ENCODE measurements around the gene RSPH3. TPM values are rescaled to one million over a fixed set of nuclear protein-coding genes. Genes with fewer than 3 reads are reported as not detected.
A peak's percentile ranks its signal among the peaks of the same experiment; 100 is the strongest.

RSPH3 gene, protein sequence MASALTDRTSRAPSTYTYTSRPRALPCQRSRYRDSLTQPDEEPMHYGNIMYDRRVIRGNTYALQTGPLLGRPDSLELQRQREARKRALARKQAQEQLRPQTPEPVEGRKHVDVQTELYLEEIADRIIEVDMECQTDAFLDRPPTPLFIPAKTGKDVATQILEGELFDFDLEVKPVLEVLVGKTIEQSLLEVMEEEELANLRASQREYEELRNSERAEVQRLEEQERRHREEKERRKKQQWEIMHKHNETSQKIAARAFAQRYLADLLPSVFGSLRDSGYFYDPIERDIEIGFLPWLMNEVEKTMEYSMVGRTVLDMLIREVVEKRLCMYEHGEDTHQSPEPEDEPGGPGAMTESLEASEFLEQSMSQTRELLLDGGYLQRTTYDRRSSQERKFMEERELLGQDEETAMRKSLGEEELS
- 2.1 and 2.6 TPM in 2 replicates for polyA plus RNA-seq (2012; rRNA removed)
- polyA plus RNA-seq (2012; cell fraction: cytosol; rRNA removed): 2.5 and 2.7 TPM in 2 replicates
- polyA plus RNA-seq (2012; cell fraction: nucleus; rRNA removed): 2.9 and 4.1 TPM in 2 replicates

DNA sequence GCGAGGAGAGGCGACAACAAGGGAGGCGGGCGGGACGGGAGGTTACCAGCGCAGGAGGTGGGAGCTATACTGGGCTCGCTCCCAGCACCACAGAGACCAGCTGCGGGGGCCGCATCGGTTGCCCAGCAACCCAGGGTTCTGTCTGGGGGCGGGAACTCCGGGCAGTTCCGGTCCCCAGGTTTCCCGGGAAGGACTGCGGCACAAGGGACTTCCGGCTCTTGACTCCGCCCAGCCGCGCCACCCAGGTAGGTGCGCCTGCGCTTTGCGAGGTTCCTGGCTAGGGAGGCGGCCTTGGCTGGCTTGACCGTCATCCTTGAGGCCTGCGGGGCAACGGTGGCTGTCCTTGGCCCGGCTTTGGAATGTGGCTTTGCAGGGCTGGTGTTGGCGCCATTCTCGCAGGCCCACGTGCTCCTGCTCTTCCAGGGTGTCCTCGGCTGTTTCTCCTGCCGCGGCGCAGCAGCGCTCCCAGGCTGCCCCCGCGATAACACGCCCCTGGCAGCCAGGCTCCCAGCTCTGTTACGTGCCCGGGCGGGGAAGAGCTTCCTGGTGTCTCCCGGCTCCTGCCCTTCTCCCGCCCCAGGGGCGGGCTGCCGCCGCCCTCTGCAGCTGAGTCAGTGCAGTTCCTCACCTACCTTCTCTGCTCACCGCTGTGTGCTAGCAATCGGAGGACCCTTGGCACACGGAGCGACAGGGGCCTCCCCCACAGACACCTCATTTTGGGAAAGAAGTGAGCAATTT, at the start of gene RSPH3:
TSS of gene RSPH3 (minus strand) at position 537 of the 738 bp plus-strand sequence. CDS start 652 bp downstream, outside the sequence.
- H3K27me3 ChIP-seq (ENCODE audit: insufficient read depth): no peaks in the 10 kb centered on the region
- peak within 1 kb of the TSS; percentile 85 for H2AFZ ChIP-seq (ENCODE audit: low read depth)
- H3K4me1 ChIP-seq (ENCODE audit: control insufficient read depth in 1 of 2, insufficient read depth in 2 of 2, low read depth in 1 of 2, low read length in 1 of 2): peaks cover 0 to 6% of the 10 kb centered on the region in 2 experiments; a peak in 3 of 4 replicates
- CTCF ChIA-PET: interaction anchor here (1.1 to 2.5 kb wide), 10 partner anchors 9 to 785 kb away, joined by 3 to 7 read pairs (median 4); no protein-coding TSS in a partner anchor
- peak within 1 kb of the TSS; percentile 97 for H3K4me2 ChIP-seq
- H3K9me3 ChIP-seq: no peaks in the 10 kb centered on the region
- H3K79me2 ChIP-seq (ENCODE audit: insufficient read depth): peaks cover 8% of the 10 kb centered on the region; the same call in 1 of the 2 replicates
- H4K20me1 ChIP-seq (ENCODE audit: insufficient read depth): no peaks in the 10 kb centered on the region
- peak within 1 kb of the TSS; percentile 84 to 97 for H3K27ac ChIP-seq (ENCODE audit: low read depth in 2 of 2, low read length in 1 of 2)
- POLR2A ChIA-PET: interaction anchor here (0.8 to 1.5 kb wide), 5 partner anchors 9 to 274 kb away, joined by 3 to 4 read pairs (median 3); no protein-coding TSS in a partner anchor
- DNase-seq: peak; percentile 98
- no peaks in the 10 kb centered on the region for H3F3A ChIP-seq (replicated peaks; ENCODE audit: insufficient read depth)
- H3K4me3 ChIP-seq (ENCODE audit: low read depth in 2 of 2, low read length in 1 of 2): peak within 1 kb of the TSS; percentile 63 to 92
- H3K36me3 ChIP-seq (replicated peaks in 1 of 2; ENCODE audit: control insufficient read depth in 1 of 2, insufficient read depth in 2 of 2, low read length in 1 of 2): no peaks in the 10 kb centered on the region
- peak within 1 kb of the TSS; percentile 85 for H3K9ac ChIP-seq
- no peaks in the 10 kb centered on the region for H3K9me2 ChIP-seq
- WGBS (ENCODE audit: low lambda C conversion rate): under 1% methylated on average over 32 of the region's 50 CpGs
- peak; percentile 88 for TF ChIP-seq GABPA (IDR thresholded peaks at IDR 0.05; ENCODE audit: low read depth)
- TF ChIP-seq NRF1 (IDR thresholded peaks at IDR 0.05; ENCODE audit: low read depth, low read length): peak; percentile 91
- peak; percentile 11; the same call in 1 of the 2 replicates for TF ChIP-seq SMC3 (IDR thresholded peaks at IDR 0.05; ENCODE audit: low read depth, low read length)
- 0 out of 2 replicates have a peak, but pooled peaks have one; percentile 46 for TF ChIP-seq FOXJ3 (CRISPR knock-in tag; IDR thresholded peaks at IDR 0.05)
- TF ChIP-seq, protein P1, sequence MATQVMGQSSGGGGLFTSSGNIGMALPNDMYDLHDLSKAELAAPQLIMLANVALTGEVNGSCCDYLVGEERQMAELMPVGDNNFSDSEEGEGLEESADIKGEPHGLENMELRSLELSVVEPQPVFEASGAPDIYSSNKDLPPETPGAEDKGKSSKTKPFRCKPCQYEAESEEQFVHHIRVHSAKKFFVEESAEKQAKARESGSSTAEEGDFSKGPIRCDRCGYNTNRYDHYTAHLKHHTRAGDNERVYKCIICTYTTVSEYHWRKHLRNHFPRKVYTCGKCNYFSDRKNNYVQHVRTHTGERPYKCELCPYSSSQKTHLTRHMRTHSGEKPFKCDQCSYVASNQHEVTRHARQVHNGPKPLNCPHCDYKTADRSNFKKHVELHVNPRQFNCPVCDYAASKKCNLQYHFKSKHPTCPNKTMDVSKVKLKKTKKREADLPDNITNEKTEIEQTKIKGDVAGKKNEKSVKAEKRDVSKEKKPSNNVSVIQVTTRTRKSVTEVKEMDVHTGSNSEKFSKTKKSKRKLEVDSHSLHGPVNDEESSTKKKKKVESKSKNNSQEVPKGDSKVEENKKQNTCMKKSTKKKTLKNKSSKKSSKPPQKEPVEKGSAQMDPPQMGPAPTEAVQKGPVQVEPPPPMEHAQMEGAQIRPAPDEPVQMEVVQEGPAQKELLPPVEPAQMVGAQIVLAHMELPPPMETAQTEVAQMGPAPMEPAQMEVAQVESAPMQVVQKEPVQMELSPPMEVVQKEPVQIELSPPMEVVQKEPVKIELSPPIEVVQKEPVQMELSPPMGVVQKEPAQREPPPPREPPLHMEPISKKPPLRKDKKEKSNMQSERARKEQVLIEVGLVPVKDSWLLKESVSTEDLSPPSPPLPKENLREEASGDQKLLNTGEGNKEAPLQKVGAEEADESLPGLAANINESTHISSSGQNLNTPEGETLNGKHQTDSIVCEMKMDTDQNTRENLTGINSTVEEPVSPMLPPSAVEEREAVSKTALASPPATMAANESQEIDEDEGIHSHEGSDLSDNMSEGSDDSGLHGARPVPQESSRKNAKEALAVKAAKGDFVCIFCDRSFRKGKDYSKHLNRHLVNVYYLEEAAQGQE (IDR thresholded peaks at IDR 0.05; ENCODE audit: low read depth, low read length): peak; percentile 20; the same call in 1 of the 2 replicates
- TF ChIP-seq YY1 (IDR thresholded peaks at IDR 0.05; ENCODE audit: low read depth): peak; percentile 64; the same call in 1 of the 2 replicates
- TF ChIP-seq, protein P2, sequence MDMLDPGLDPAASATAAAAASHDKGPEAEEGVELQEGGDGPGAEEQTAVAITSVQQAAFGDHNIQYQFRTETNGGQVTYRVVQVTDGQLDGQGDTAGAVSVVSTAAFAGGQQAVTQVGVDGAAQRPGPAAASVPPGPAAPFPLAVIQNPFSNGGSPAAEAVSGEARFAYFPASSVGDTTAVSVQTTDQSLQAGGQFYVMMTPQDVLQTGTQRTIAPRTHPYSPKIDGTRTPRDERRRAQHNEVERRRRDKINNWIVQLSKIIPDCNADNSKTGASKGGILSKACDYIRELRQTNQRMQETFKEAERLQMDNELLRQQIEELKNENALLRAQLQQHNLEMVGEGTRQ (IDR thresholded peaks at IDR 0.05; ENCODE audit: borderline replicate concordance, low read depth, low read length): no peak
- TF ChIP-seq TEAD4 (IDR thresholded peaks at IDR 0.05; ENCODE audit: borderline replicate concordance, insufficient read depth): no peak
- no peak for TF ChIP-seq RXRA (IDR thresholded peaks at IDR 0.05; ENCODE audit: borderline replicate concordance, low read depth)
- no peak for TF ChIP-seq RCOR1 (IDR thresholded peaks at IDR 0.05; ENCODE audit: low read length)
- TF ChIP-seq, protein P3, sequence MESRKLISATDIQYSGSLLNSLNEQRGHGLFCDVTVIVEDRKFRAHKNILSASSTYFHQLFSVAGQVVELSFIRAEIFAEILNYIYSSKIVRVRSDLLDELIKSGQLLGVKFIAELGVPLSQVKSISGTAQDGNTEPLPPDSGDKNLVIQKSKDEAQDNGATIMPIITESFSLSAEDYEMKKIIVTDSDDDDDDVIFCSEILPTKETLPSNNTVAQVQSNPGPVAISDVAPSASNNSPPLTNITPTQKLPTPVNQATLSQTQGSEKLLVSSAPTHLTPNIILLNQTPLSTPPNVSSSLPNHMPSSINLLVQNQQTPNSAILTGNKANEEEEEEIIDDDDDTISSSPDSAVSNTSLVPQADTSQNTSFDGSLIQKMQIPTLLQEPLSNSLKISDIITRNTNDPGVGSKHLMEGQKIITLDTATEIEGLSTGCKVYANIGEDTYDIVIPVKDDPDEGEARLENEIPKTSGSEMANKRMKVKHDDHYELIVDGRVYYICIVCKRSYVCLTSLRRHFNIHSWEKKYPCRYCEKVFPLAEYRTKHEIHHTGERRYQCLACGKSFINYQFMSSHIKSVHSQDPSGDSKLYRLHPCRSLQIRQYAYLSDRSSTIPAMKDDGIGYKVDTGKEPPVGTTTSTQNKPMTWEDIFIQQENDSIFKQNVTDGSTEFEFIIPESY (IDR thresholded peaks at IDR 0.05; ENCODE audit: borderline replicate concordance, low read depth): peak; percentile 66; the same call in 1 of the 2 replicates
- TF ChIP-seq, protein P4, sequence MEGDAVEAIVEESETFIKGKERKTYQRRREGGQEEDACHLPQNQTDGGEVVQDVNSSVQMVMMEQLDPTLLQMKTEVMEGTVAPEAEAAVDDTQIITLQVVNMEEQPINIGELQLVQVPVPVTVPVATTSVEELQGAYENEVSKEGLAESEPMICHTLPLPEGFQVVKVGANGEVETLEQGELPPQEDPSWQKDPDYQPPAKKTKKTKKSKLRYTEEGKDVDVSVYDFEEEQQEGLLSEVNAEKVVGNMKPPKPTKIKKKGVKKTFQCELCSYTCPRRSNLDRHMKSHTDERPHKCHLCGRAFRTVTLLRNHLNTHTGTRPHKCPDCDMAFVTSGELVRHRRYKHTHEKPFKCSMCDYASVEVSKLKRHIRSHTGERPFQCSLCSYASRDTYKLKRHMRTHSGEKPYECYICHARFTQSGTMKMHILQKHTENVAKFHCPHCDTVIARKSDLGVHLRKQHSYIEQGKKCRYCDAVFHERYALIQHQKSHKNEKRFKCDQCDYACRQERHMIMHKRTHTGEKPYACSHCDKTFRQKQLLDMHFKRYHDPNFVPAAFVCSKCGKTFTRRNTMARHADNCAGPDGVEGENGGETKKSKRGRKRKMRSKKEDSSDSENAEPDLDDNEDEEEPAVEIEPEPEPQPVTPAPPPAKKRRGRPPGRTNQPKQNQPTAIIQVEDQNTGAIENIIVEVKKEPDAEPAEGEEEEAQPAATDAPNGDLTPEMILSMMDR (IDR thresholded peaks at IDR 0.05): peak; percentile 20; the same call in 1 of the 2 replicates
- TF ChIP-seq JUND (IDR thresholded peaks at IDR 0.05): no peak
- TF ChIP-seq RAD21 (IDR thresholded peaks at IDR 0.05; ENCODE audit: low read length): peak; percentile 36
- peak; percentile 95 for TF ChIP-seq MXI1 (IDR thresholded peaks at IDR 0.05; ENCODE audit: low read depth, low read length)
- TF ChIP-seq, protein P5, sequence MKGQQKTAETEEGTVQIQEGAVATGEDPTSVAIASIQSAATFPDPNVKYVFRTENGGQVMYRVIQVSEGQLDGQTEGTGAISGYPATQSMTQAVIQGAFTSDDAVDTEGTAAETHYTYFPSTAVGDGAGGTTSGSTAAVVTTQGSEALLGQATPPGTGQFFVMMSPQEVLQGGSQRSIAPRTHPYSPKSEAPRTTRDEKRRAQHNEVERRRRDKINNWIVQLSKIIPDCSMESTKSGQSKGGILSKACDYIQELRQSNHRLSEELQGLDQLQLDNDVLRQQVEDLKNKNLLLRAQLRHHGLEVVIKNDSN (IDR thresholded peaks at IDR 0.05; ENCODE audit: borderline replicate concordance, low read depth): peak; percentile 48; the same call in 1 of the 2 replicates
- peak; percentile 96 for TF ChIP-seq POLR2AphosphoS5 (IDR thresholded peaks at IDR 0.05; ENCODE audit: low read depth, low read length)
- peak; percentile 16 to 26; a peak in 1 of 4 replicates for TF ChIP-seq EP300 (IDR thresholded peaks at IDR 0.05; ENCODE audit: borderline replicate concordance in 1 of 2, low read depth in 1 of 2, low read length in 1 of 2)
- peak; percentile 24; the same call in 1 of the 2 replicates for TF ChIP-seq SIN3A (IDR thresholded peaks at IDR 0.05; ENCODE audit: borderline replicate concordance, low read depth, low read length)
- TF ChIP-seq ELF1 (IDR thresholded peaks at IDR 0.05): peak; percentile 70

Measured in SK-N-SH (cell line).